HG03066 (cell line): ENCODE results near the gene ZDHHC22.

Experiments used
- ATAC-seq: cut with Tn5 transposase; IDR thresholded peaks from one replicate; pipeline ENCODE4 v1.9.1; 2021; ENCODE audit warnings: low read depth; ENCODE audit not compliant: unreplicated experiment

ZDHHC22 gene

DNA sequence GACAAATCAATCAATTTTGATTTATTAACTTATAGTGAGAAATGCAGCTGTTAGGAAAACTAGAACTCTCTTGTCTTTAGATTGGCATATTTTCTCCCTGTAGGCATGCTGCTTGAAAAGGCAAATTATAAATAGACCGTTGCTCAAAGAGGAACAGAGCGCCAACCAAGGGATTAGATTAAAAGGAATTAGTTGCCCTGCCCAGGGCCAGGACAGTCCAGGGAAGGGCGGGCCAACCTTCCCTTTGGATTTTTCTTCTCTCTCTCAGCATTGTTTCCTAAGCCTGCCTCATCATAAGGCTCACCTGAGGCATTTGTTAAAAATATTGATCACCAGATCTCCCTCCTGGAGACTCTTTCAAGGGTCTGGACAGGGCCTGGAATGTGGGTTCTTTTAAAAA is 34.9 kb downstream of the ZDHHC22 start:
- ATAC-seq = no peak

DNA sequence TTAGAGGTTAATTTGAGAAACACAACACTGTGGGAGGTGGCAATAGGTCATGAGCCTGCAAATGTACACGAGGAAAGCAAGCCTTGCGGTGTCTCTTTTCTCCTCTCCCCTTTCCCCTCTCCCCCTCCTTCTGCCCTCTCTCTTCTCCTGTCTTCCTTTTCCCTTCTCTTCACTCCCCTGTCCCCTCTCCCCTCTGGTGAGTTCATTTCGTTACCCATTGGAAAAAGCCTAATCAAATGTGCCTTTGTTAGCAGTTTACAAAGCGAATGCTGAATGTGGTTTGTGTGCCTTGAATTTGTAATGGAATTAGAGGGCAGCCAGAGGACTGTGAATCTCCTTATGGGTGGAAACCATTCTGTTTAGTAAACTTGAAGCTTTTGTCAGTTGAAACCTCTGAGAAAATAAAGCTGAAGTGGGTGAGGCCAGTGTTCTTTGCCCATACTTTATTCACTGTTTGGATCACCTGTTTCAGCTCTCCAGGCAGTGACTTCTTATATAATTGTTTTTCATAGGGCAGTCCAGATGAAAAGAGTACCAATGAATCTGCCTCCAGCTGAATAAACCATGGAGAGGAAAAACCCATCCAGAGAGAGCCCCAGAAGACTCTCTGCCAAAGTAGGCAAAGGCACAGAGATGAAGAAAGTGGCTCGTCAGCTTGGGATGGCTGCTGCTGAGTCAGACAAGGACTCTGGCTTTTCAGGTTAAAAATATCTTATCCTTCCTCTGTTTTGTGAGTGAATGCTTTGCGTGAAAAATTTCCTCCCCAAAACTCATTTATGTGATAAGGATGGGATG is 36.2 kb downstream of the ZDHHC22 start:
- ATAC-seq = no peak

DNA sequence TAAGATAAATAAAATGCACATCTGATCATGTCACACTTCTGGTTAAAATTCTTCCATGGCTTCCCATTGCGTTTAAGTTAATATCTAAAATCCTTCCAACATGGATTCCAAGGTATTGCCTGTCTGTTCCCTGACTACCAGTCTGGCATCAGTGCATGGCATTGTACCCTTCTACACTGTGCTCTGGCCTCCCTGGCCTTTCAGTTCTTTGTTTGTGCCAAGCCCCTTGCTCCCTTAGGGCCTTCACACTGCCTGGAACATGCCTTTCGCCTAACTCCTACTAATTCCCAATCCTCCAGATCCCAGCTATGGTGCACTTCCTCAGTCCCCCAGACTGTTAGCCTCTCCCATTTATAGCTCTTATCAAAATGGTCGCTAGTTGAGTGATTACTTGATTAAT is 37.2 kb downstream of the ZDHHC22 start:
- no peak for ATAC-seq

DNA sequence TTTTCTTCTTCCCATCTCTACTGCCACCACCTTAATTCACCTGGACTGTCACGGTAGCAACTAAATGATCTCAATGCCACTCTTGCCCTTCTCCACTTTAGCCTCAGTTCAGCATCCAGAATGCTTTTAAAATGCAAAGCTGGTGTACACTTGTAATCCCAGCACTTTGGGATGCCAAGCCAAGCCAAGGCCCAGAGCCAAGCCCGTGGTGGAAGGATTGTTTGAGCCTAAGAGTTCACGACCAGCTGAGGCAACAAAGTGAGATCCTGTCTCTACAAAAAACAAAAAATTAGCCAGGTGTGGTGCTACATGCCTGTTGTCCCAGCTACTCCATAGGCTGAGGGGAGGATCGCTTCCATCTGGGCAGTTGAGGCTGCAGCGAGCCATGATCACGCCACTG is 37.6 kb downstream of the ZDHHC22 start:
- no peak for ATAC-seq

DNA sequence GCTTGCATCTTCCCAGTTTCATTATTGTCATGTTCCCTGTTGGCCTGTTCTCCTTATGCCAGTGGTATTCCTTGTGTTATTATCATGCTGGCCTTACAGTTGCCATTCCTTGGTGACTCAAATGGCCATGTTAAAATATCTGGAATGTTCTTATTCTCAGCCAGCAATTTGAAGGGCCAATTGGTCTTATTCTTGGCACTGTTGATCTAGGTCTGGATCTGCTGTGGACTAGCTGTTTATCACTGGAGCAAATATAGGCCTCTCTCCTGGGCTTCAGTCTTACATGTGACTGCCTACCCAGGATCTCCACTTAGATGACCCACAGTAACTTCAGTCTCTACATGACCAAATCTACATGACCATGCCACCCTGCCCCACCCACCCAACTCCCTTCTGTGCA is 38.1 kb downstream of the ZDHHC22 start:
- no peak for ATAC-seq

DNA sequence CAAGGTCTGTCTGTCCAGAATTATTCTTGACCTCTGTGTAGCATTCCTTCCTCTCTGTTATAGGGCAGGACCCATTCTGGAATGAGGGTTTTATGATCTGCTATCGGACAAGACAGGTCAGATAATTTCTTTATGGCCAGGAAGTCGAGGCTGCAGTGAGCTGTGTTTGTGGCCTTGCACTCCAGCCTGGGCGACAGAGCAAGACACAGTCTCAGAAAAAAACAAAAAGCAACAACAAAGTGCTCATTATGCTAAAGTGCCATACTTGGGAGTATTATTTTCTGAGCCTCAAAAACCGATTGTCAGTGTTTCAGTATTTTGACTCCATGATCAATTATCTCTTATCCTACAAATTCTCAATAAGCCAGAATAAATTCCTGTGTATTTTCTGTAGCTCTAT is 39.4 kb downstream of the ZDHHC22 start:
- no peak for ATAC-seq

DNA sequence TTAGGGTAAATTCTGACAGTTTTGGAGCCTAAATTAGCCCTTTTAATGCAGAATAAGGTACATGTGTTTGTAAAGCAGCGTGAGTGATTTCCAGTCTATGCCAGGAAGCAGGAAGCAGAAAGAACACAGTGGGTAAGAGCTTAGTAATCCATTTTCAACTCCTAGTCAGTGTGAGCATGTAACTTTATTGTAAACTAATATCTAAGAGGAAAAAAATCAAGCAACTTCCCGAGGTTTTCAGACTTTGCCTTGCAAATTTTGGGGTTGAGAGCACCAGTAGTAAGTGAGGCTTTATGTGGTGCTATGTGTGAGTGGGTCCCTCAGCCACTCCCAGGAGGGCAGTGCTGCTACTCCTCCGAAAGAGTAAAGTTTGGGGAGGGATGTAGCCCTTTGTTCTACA is 40.6 kb downstream of the ZDHHC22 start:
- no peak for ATAC-seq

DNA sequence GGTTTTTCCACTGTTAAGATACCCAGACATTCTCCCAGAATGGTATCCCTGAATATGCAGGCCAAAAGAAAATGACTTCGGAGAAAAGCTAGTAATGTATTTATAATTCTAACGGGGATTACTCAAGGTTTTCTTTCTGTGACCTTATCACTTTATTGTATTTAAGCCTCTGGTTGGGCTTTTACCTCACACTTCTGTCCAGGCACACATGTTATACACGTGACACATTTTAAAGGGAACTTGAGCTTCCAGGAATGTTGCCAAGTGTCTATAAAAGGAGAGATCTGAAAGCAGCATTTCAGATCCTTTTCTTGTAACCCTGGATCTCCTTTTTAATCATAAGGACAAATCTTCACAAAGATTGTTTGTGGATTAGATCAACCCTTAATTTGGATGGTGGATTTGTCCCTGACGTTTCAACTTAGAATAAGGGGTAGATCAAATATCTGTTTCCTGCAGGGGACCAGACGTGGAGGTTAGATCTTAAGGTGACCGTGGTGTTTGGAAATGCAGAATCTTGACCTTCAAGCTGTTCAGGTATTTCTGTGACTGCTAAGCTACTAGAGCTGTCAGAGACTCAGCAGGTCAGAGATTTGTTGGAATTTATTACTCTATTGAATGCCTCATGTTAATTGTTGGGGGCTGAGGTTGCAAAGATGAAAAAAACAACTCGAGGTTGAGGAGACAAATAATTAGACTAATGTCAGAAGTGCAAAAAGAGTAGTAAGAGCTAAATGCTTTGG is 42.0 kb downstream of the ZDHHC22 start:
- no peak for ATAC-seq

DNA sequence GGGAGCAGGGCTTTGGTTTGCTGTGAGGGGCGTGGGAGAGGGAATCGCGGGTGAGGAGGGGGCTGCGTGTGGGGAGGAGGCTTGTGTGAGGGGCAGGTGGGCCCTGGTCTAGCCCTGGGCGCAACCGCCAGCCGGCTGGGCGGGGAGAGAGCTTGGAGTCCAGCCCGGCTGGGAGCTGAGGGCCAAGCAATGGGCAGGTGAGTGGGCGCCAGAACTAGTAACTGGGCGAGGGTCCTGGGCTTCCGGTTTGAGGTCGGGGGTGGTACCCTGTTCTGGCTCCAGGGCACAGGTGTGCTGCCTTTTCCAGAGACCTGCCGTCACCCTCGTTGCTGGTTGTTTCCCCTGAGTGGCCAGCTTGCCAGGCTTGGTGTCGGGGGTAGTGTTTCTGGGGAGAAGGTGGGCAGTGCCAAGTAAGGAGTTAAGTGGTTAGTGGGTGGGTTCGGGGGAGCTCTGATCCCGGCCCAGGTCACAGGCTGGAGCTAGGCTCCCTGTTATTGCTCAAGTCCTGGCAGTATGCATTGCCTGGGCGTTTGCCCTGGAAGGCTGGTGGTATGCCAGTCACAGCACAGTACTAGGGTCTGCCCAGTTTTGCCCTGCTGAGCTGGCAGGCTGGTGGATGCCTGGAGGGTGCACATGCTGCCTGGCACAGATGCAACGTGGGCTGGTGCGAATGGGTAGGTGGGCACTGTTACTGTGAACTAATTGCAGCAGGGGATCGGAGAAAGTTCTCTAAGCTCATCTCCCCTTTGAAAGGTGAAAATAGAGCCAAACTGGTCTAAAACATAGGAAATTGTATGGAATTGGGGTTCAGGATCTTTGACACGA is 42.9 kb downstream of the ZDHHC22 start:
- no peak for ATAC-seq

DNA sequence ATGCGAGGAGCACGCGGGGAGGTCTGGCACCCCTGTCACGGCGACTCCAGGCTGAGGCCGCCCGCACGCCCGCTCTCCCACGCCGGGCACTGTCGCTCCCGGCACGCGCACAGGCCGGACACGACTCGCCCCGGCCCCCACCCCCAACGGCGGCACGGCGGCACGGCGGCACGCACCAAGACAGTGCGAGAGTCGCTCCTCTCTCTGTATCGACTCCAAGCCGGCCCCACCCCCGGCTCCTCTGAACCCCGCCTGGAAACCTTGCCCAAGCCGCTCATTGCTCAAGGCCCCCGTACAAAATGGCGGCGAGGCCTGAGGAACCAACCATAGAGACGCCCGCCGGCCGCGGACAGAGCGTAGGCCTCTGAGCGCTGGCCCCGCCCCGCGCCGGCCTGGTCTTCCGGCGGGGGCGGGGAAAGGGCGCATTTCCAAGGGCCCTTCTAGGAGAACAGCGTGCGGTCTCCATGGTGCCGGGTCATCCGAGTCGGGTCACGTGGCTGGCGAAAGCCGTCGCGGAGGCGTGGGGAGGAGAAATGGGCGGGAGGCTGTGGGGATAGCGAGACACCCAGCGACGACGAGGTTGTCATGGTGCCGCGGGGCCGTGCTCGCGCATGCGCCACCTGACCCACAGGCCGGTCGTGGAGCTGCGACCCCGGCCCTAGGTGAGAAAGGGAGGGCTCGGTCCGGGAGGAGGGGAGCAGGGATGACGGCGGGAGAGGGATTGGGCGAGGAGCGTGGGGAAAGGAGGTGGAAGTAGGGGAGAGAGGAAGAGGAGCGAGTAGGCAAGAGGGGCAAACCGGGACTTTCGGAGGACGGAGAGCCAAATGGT is 43.7 kb downstream of the ZDHHC22 start, which contains the start of gene CIPC:
CIPC (plus strand) TSS at position 559 of the 829 bp plus-strand sequence. CDS start 7,451 bp downstream, outside the sequence.
- ATAC-seq = peak; percentile 86

DNA sequence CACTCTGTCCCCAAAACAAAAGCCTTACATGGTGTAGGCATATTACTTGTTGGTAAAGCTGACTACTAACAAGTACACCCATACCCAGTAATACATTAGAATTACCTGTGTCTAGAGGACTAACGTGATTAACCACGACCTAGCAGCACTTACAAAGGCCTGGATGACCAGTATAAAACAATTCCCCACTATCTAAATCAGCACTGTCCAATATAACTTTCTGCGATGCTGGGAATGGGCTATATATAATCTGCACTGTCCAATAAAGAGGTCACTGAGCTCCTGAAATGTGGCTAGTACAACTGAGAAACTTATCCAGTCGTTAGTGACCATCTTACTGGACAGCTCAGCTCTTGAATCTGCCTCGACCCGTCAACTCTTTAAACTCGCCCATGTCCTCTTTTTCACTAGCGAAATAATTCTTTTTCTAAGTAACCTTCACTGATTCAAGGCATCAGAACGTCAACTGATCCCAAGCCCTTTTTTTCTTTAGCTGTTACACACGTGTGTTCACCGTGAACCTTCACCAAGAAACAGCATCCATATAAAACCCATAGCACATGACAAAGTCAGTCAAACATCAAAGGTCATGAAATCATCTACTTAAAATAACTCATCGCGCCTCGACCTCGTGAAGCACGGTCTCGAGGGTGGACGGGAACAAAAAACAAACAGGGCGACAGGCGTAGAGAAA is 44.4 kb downstream of the ZDHHC22 start:
- ATAC-seq = no peak

DNA sequence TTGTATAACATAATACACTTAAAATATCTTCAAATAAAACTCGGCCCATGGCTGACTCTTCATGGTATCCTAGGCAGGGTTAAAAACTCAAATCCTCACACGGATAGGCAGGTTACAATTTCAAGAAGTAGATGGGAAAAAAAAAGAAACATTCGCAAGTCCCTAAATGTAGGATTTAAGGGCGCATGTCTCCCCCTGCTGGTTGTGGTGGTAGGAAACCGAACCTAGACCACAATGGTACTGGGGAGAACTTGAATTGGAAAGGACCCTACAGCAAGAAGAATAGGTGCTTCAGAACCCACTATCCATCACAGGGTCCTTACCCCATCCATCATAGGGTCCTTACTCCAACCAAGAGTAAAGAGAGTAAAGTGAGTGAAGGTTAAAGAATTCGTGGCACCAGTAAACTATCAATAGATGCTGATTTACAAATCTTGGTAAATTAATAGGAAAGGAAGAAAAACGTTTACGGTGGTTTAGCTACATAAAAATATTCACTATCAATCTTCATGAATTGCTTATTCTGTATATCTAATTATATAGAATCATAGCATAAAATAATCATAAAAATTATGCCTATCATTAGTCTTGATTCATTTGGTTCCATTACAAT is 46.8 kb downstream of the ZDHHC22 start:
- ATAC-seq = no peak

DNA sequence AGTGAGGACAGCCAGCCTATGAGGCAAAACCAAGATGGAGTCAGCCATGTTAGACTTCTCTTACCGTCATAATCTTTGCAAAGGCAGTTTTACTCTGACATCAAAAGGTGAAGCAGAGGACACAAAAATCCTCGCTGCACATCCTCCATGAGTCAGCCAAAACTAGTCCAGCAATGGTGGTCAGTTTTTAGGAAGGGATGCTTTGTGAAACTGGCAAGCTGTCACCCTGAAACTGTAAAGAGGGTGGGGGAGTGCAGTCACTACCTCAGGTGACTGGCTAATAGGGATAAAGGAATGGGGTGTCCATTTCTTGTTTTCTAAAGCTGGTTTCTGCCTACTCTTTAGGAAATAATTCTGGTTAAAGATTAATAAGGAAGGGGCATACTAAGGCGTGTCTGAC is 48.9 kb downstream of the ZDHHC22 start:
- ATAC-seq = no peak

DNA sequence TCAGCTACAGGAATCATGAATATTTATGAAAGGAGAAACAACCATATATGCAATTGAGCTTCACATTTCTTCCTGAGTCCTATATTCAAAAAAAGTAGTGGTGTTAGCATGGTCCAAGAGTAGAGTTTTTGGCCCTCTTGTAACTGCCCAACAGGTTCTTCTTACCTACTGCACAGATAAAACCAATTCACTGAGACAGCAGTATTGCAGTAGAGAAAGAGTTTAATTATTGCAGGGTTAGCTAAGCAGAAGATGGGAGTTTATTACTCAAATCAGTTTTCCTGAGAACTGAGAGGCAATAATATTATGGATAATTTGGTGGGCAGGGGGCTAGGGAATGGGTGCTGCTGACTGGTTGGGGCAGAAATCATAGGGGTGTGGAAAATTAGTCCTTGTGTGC is 50.1 kb downstream of the ZDHHC22 start:
- no peak for ATAC-seq

DNA sequence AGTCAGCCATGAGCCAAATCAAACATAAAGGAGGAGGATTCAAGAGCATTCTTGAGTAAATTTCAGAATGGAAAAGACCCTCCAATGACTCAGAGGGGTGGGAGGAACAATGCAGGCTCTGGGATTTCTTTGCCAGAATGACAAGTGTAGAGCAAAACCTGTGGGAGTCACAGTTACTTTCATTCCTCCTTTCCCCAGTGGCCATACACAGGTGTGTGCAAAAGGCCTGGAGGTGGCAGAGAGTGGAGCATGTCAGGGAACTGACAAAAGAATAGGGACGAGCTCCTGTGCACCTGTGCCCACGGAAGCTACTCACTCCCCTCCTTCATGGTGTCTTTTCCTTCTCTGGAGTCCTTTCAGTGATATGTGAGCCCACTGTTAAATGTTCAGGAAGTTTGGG is 52.9 kb downstream of the ZDHHC22 start:
- no peak for ATAC-seq

DNA sequence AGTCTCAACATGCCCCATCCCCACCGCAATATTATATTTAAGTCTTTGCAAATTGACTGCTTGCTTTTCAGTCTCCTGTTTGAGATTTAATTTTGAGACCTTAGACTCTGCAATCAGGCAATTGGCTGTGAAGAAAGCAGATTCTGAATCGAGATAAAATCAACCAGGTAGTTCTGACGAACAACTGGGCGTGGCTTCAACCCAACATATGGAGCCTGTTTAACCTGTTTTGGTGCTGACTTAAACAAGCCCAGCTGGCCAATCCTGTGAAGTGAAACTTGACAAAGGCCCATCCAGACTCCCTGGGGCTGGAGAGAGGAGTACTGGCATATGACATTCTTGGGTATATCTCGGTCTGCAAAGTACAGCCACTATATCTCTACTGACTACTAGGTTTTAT is 53.4 kb downstream of the ZDHHC22 start:
- ATAC-seq = no peak

DNA sequence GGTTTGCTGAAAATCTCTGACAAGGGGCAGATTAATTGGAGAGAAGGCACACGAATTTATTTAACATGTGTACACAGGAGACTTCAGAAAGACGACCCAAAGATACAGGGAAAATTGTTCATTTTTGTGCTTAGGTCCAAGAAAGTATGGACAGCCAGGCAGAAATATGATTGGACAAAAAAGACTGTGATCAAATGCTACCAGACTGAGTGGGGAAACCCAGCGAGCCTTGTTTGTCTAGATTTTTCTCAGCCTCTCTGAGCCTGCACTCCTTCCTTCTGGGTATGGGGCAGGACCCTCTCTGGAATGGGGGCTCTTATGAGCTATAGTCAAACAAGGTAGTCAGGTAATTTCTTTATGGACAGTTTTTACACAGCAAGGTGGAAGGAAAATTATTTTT is 54.0 kb downstream of the ZDHHC22 start:
- no peak for ATAC-seq

DNA sequence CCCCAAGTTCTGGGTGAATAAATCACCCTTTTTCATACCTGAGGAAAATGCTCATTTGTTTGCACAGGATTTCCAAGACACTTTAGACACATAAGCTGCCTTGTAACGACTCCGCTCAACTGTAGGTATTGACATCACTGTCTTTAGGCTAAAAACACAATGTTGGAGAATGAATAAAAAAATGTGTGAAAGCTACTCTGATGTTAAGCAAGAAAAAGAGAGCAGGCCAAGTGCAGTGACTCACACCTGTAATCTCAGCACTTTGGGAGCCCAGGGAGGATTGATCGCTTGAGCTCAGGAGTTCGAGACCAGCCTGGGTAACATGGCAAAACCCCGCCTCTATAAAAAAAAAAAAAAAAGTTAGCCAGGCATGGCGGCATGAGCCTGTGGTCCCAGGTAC is 54.6 kb downstream of the ZDHHC22 start:
- no peak for ATAC-seq

DNA sequence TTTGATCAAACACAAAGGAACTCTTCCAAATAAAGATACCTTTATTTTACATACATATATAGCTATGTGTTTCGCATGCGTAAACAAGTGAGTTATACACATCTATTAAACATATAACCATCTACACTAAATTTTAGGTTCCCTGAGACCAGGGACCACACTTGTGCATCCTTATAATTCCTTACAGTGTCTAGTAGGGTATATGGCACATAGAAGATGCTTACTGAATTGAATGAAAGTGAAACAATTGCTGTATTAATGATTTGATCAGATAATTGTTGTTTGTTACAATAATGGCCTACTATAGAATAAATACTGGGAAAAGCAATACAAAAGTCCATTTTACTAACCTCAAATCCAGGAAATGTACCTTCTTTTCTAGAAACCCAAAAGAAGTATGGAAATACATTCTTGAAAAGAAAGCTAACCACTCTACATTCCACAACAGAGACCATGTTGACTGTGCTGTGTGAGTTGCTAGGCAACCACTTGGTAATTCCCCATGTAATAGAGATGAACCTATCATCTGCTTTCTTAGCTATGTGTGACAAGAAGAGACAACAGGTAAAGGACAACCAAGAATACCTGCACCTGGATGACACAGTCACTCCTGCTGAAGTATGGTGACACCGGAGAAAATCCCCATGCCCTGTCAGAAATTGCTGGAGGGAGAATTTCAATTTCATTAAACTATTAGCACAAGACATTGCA is 55.4 kb downstream of the ZDHHC22 start:
- ATAC-seq = no peak
